SW 1271 (cell line): Measurements from ENCODE around the gene MUSTN1.

Experiments
- DNase-seq, 2 experiments: peaks; one replicate each; lab custom pipeline; 2025; lab: John Stamatoyannopoulos, UW

MUSTN1 gene

DNA sequence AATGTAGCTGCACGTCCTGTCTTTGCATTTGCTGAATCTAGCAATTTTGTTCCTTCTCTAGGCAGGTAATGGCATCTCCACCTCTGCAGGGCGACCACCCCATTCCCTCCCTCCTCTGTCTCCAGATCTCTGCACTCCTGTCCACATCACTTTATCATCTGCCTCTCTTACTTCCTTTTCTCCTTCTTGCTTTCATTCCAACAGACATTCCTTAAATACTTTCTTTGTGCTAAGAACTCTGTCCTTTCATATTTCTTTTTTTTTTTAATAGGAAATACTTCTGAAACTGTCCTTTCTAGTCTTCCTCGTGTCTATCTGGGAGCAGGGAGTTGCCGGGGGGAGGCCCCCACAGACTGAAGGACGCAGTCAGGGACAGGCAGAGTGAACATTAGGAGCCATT lies 33.0 kb downstream of the MUSTN1 start:
- no peak for DNase-seq

DNA sequence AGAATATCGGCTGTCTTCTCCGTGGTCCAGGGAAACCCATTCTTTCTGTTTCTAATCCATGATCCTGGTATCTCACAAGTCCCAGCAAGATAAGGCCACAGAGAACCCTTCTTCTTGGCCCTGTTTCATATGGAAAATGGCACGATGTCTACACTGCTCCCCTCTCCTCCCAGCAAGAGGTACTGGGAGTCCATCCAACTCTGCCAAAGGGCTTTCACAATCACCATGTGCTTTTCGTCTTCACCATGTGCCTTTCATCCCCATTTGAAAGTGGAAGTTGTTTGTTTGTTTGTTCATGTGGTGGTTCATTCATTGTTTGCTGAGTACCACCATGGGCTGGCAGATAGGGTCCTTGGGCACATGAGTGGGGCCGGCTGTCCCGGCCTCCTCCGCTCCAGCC lies 34.7 kb downstream of the MUSTN1 start:
- no peak for DNase-seq

DNA sequence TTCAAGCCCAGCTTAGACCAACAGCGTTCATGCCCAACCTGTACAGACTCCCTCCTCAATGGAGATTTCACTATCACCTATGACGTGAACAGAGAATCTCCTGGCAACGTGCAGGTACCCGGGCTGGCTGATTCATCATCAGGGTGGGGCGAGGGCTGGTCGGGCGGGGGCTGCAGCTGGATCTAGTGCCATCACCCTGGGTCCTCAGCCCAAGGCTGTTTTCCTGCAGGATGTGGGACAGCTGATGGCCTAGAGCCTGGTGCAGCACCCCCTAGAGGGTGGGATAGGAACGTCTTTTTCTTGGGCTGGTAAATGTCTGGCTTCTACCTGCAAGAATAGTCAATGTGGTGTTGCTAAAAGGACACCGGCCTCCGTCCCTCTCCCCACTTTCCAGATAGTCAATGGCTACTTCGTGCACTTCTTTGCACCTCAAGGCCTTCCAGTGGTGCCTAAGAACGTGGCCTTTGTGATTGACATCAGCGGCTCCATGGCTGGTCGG lies 35.8 kb downstream of the MUSTN1 start:
- peak in 1 of 2 experiments; percentile 6 for DNase-seq

DNA sequence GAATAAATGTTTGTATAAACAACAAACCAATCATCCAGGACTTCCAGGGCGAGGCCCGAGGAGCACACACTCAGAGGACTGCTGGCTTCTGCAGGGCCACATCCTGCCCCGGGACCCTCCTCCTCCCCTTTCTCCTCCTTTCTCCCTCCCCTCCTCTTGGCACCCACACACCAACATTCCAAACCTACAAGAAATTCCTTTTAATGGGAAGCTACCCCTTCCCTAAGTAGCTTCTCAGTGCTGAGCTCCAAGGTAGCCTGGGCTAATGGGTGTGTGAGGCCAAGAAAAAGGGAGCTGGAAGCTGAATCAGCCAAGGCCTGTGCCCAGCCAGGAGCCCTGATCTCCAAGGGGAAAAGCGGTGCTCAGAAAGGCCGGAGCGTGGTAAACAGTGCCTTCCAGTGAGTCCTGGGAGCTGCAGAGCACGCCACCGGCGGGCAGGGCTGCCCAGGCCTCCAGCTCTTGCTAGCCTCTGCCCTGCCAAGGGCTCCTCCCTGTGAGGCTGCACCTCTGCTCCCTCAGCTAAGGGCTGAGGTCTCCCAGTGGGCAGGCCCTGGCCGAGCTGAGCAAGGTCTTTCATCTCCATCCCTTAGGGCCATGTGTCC lies 36.3 kb downstream of the MUSTN1 start:
- DNase-seq = no peak

GRCh38 chr3:52796411-52796810 lies 38.4 kb downstream of the MUSTN1 start:
- no peak for DNase-seq

GRCh38 chr3:52795298-52795900 lies 39.4 kb downstream of the MUSTN1 start:
- DNase-seq = no peak

DNA sequence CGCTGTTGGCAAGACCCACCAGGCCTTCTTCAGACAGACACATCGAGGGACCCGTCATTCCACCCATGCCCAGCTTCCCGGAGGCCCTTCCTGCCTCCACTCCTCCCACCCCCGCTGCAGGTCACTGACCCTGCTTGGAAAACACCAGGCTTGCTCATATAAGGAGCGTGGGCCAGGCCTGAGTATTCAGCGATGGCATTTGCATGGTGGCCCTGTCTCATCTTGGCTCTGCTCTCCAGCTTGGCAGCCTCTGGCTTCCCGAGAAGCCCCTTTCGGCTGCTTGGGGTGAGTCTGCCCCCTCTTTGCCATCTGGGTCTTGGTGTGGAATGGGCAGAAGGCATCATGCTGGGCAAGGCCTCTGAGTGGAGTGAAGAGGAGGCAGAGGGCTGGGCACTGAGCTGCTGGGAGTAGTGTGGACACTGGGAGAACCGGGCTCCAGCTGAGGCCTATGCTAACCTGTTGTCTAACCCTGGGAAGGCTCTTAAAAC lies 40.2 kb downstream of the MUSTN1 start, which contains the start of gene ITIH3:
Gene ITIH3, plus strand, starts transcription at position 185 of the 488 bp plus-strand sequence. Its CDS starts 8 bp downstream, at position 193.
- DNase-seq = no peak

DNA sequence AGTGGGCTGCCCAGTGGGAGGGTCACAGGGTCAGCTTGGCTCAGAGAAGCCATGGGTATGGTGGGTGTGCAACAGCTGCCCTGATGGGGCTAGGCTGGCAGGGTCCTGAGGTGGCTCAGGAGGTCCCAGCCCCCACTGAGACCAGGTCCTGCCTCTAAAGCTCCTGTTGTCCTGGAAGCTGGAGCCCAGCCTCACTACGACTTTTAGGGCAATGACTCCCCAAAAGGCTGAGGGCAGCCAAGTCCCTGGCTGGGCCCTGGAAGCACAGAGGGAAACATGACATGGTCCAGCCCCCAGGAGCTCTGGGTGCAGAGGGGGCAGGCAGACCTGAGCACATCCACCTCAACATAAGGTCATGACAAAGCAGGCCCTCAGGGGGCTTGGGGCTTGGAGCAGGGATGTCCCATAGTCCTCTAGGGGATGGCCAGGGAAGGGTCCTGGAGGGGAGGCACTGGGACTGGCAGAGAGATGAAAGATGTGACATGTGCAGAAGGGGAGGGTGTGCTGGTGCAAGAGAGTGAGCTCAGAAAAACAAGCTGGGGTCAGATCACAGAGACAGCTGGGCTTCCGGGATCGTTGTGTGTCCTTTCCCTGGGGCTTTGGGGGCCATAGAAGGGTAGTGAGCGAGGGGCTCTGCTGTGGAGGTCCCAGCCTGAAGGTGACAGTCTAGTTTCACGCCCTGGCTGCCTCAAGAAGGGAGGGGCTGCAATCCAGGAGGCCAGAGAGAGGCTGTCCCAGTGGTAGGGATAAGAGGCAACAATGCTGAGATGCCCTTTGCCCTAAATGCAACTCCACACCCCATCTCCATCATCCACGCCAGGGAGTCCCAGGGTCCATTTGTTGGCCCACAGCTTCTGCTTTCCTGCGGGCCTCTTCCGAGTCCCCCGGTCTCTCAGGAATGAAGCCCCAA lies 40.9 kb downstream of the MUSTN1 start:
- DNase-seq = no peak

GRCh38 chr3:52792961-52793695 lies 41.7 kb downstream of the MUSTN1 start:
- no peak for DNase-seq

DNA sequence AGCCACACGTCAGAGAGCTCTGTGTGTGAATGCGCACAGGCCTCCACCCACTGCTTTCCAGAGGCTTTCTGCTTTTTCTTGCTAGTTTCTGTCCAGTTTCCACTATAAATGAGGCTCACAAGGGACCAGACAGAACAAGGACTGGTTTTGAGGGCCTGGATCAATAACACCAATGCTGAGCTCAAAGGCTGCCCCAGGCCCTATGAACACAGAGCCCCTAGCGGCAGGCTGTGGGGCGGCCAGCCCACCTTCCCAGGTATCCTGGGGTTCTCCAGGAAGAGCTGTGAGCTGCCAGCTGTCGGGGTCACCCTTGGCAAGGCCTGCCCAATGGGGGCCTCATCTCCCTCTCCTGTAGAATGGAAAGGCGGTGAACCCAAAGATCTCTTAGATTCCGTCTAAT lies 42.4 kb downstream of the MUSTN1 start:
- DNase-seq = no peak

DNA sequence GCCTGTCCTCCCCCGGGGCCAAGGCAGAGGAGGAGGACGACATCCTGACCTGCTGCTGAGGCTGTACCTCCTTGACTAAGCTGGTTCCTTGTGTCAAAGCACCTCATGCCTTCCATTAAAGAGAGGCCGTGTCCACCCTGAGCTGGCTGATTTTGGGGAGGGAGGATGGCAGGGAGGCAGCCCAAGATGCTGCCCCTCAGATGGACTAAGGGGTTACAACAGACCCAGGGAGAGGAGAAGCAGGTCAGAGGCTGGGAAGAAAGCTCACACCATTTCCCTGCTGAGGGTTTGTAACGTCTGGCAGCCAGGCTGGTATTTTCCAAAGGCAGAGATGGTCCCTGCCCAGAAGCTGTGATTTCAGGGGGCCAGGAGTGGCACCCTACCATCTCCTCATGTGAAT lies 42.9 kb downstream of the MUSTN1 start:
- DNase-seq = no peak

DNA sequence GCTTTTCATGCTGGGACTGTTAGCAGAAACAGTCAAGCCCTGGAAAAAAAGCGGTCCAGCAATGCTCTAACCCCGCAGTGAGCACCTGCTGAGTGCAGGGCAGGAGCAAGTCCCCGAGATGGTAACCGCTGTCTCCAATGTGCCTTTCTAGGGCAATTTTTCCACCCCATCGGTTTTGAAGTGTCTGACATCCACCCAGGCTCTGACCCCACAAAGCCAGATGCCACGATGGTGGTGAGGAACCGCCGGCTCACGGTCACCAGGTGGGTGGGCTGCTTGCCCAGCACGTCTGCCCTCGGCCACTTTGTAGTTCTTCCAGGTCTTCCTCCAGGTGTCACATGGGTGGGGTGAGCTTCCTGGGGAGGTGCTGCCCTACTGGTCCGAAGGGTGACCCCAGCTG lies 43.5 kb downstream of the MUSTN1 start:
- no peak for DNase-seq

GRCh38 chr3:52790741-52791140 lies 44.1 kb downstream of the MUSTN1 start:
- DNase-seq = no peak

DNA sequence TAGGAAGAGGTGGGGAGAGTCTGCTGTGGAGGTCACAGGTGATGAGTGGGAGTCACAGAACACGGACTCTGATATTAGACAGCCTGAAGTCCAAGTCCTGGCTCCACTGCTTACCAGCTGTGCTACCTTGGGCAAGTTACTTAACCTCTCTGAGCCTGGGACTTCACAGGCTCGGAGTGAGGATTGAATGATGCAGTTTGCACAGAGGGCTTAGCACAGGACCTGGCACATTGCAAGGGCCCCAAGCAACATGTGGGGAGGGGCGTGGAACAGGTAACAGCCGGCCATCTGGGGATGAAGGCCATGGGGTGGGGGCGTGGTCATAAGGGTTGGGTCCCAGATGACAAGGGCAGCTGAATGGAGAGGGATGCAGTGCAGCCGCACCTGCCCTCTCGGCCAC lies 44.5 kb downstream of the MUSTN1 start:
- DNase-seq = no peak

- DNase-seq = no peak
These were observed 45.1 kb downstream of the MUSTN1 start for GRCh38 chr3:52789746-52790040.

DNA sequence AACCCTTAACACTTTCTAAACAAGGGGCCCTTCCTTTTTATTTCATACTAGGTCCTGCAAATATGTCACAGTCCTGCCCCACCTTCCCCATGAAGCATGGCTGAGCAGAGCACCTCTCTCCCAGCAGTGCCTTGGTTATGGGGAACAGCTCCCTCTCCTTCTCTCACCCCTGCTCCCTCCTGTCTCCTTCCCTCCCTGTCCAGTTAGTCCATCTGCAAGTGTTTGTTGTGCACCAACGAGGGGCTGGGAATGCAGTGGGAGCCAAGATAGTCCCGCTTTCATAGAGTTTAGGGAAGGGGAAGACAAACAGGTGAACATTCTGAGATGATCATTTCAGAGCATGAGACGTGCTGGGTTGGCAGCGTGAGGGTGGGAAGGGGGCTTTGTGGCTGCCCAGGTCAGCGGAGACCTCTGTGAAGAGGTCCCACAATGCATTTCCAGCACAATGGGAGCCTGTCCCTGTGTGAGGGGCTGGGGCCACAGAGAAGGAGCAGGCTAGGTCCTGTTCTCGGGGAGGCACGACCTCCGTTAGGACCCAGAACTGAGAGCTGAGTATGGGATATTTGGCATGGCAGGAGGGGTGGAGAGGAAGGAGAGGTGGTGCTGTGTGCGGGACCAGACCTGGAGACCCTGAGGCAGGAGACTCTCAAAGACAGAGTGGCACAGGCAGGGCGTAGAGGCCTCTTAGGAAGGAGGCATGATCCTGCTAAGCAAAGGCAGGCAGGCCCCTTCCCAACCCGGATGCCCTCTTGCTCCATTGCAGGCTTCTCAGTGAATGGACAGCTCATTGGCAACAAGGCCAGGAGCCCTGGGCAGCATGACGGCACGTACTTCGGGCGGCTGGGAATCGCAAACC lies 45.7 kb downstream of the MUSTN1 start:
- DNase-seq = no peak

DNA sequence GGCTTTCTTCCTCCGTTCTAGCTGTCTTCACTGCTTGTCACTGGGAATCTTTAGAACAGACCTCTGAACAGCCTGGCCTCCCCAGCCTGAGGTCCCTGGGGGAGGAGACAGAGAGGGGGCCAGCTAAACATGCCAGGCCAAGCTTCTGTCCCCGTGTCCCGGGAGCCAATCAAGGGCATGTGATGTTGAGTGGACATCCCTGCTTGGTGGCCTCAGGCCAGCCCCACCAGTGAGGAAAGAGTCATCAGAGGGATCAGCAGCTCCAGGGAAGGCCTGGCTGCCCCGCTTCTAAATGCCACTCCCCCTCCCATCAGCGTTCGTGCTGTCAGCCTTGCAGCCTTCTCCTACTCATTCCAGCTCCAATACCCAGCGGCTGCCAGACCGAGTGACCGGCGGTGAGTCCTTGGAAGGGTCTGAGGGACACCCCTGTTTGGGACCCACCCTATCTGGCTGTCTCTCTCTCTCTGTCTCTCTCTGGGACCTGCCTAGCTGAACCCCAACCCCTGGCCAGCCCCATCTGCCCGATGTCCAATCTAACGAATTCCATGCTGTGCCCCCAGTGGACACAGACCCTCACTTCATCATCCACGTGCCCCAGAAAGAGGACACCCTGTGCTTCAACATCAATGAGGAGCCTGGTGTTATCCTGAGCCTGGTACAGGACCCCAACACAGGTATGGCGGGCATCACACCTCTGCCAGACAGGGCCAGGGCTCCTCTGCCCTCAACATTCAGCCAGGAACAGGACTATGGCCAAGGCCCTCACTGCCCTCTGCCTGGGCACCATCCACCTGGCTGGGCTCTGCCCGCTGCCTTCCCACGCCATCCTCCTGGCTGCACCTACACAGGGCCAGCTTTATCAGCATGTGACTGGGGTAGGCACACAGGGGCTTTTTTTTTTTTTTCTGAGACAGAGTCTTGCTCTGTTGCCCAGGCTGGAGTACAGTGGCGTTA lies 46.9 kb downstream of the MUSTN1 start:
- no peak for DNase-seq

DNA sequence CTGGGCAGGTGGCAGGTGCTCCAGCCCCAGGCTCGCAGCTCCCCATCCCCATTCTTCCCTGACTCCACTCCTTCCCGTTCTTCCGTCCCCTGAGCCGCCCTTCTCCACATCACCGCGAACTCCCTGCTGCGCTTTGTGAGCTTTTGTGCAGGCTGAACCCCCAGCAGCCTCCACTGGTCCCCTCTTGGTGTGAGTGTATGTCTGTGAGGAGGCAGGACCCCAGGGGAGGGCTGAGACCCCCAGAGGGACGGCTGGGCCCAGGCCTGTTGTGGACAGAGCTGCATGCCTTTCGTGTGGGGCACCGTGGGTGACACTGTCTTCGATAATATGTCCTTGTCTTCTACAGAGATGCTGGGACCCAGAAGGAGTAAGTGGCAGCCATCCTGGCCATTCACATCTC lies 47.6 kb downstream of the MUSTN1 start:
- no peak for DNase-seq

GRCh38 chr3:52786330-52787215 lies 48.2 kb downstream of the MUSTN1 start:
- no peak for DNase-seq
